GM21529 (cell line): Measurements from ENCODE around the gene XRCC5.

Source experiments
- ATAC-seq: cut with Tn5 transposase; IDR thresholded peaks from one replicate; pipeline ENCODE4 v1.9.1; 2021; ENCODE audit not compliant: unreplicated experiment

XRCC5 gene

GRCh38 chr2:216221811-216222210 is 112.7 kb downstream of the XRCC5 start:
- no peak for ATAC-seq

DNA sequence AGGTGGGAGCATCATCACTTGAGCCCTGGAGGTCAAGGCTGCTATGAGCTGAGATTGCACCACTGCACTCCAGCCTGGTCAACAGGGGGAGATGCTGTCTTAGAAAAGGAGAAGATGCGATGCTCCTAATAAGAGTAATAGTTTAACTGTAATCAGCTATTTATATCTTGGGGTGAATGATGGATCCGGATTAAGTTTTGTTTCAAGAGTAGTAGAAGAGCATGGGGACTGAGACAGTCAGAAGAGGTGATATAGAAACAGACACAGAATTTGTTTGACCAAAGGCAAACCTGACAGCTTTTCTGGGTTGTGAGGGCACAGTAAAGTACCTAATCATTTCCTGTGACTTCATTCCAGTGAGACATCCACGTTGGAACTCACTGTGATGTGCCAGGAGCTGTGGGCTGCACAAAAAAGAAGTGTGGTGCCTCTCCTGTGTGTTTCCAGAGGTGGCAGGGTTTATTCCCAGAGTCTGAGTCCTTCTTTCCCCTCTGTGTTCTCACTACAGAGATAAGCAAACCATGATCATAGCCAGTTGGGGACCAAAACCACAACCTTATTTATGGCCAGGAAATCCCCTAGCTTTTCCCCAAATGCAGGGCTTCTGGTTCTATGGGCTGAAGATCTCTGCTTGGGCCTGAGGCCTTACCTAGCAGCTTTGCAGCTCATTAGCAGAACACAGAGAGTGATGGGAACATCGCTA is 113.7 kb downstream of the XRCC5 start:
- peak; percentile 66 for ATAC-seq

- no peak for ATAC-seq
These were observed 115.2 kb downstream of the XRCC5 start for GRCh38 chr2:216224388-216224787.

DNA sequence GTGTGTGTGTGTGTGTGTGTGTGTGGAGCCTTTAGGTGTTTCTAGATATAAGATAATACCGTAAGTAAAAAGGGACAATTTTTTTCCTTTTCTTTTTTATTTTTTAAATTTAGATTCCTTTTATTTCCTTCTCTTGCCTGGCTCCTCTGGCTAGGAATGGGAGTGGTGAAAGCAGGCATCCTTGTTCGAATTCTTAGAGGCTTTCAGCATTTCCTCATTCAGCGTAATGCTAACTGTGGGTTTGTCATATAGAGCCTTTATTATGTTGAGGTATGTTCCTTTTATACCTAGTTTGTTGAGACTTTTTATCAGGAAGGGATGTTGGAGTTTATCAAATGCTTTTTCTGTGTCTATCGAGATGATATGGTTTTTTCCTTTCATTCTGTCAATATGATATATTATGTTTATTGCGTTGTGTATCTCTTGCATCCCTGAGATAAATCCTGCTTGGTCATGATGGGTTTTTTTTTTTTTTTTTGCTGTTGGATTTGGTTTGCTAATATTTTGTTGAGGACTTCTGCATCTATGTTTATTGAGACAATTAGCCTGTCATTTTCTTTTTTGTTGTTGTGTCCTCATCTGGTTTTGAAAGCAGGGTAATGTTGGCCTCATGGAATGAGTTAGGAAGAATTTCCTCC is 120.2 kb downstream of the XRCC5 start:
- no peak for ATAC-seq

DNA sequence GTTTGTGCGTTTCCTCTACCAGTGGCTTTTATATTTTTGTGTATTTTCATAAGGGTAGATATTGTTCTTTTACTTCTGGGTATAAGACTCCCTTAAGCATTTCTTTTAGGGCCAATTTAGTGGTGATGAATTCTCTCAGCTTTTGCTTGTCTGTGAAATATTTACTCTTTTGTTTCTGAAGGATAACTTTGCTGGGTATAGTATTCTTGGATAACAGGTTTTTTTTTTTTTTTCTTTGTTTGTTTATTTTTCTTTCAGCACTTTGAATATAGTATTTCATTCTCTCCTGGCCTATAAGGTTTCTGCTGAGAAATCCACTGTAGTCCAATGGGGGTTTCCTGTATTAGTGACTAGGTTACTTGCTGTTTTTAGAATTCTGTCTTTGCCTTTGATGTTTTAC is 122.7 kb downstream of the XRCC5 start:
- no peak for ATAC-seq

GRCh38 chr2:216232721-216233120 is 123.6 kb downstream of the XRCC5 start:
- no peak for ATAC-seq

DNA sequence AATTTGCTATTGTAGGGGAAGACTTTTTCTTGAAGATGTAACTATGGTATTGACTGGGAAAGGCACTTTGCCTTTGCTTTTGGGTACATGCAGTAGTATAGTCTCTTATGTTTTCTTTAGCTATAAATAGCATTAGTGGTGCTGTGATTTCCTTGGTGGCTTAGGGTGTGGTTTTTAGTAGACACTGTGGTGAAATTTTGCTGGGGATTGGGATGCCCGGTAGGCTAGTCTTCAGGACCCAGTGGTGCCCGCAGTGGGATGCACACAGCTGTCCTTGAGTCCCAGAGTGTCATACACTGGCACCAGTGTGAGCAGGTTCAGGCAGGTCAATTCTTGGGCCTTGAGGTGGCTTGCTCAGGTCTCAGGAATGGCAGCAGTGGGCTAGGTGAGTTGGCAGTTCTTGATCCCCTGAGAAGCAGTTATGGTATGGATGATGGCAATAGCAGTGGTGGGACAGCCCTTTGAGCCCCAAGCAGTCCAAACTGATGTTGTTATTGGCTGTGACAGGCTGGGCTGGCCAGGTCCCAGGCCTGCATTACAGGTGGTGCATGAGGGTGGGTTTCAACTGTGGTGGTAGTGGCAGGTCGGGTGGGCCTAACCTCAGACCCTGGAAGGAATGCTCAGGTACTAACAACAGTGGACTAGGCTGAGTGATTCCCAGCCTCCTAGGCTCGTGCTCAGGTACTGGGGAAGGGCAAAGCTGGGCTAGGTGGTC is 124.3 kb downstream of the XRCC5 start:
- no peak for ATAC-seq

- no peak for ATAC-seq
These were observed 125.0 kb downstream of the XRCC5 start for GRCh38 chr2:216234106-216234505.

GRCh38 chr2:216235462-216235861 is 126.3 kb downstream of the XRCC5 start:
- no peak for ATAC-seq

GRCh38 chr2:216235896-216236295 is 126.7 kb downstream of the XRCC5 start:
- no peak for ATAC-seq

- ATAC-seq, result no peak
These were observed 127.3 kb downstream of the XRCC5 start for GRCh38 chr2:216236486-216236885.

DNA sequence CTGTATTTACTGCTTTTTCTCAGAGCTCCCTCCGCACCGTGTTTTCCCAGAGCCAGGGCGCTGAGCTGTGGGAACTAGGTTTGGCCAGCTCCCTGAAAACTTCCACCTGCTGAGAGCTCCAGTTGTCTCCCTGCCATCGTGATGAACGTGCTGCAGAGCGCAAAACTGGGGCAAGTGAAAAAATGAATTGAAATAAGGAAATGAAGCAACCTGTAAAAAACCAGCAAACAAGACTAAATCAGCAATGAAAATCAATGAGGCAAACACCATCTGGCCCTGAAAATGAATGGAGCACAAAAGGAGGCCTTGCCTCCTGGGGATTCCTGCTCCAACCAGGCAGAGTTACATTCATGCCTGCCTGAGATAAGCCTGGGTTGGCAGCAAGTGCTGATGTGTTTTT is 133.2 kb downstream of the XRCC5 start:
- ATAC-seq, result no peak

- no peak for ATAC-seq
These were observed 133.9 kb downstream of the XRCC5 start for GRCh38 chr2:216243026-216243425.

DNA sequence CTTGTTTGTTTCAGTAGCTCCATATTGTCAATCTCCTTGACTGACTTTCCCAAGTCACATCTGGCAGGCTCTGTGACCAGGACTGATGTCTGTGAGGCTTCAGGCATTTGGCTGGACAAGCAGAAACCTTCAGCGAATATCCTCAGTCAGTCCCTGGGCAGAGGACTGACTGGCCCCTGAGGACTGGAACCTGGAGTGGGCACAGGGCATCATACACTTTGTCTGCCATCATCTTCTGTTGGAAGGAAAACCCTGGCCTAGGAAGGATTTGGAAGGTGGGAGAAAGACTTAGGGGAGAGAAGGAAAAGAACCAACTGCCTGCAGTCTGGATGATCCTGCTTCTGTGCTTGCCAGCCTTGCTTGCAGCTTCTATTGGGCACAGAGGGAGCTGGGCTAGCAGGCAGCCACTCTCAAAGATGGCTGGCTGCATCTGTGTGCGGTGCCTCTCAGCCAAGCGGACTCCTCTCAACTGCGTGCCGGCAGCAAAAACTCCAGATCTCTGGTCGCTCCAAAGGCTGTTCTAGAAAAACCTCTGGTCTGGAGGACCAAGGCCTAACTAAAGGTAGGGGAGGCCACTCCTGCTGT is 136.3 kb downstream of the XRCC5 start:
- no peak for ATAC-seq

GRCh38 chr2:216246766-216247165 is 137.6 kb downstream of the XRCC5 start:
- ATAC-seq, result no peak
